Fibroblast of pulmonary artery (primary cell): ENCODE results near the gene CHST8.
A peak's percentile ranks its signal among the peaks of the same experiment; 100 is the strongest.

Source experiments
- DNase-seq: peaks from one replicate; pipeline ENCODE4 v3.0.0-alpha.2; 2010; ENCODE audit warnings: low read depth
- H3K4me3 ChIP-seq: replicated peaks from 2 replicates; pipeline ENCODE4 v1.5.1; 2011; ENCODE audit warnings: low read depth, mild to moderate bottlenecking, control low read depth, low read length, moderate library complexity
- TF ChIP-seq, protein P1 (sequence below): IDR thresholded peaks from 2 replicates; pipeline ENCODE4 v1.5.1; 2011; ENCODE audit warnings: mild to moderate bottlenecking, control low read depth, low read length, inconsistent platforms; ENCODE audit errors: missing control alignments

Gene CHST8

GRCh38 chr19:33796164-33796875, 174.6 kb downstream of the CHST8 start, which contains the start of gene KCTD15:
Gene KCTD15, plus strand, starts transcription at chr19:33796870. Its CDS starts 3,585 bp downstream, at chr19:33800455.
- H3K4me3 ChIP-seq: peak within 1 kb of the TSS; percentile 76
- TF ChIP-seq, protein P1, sequence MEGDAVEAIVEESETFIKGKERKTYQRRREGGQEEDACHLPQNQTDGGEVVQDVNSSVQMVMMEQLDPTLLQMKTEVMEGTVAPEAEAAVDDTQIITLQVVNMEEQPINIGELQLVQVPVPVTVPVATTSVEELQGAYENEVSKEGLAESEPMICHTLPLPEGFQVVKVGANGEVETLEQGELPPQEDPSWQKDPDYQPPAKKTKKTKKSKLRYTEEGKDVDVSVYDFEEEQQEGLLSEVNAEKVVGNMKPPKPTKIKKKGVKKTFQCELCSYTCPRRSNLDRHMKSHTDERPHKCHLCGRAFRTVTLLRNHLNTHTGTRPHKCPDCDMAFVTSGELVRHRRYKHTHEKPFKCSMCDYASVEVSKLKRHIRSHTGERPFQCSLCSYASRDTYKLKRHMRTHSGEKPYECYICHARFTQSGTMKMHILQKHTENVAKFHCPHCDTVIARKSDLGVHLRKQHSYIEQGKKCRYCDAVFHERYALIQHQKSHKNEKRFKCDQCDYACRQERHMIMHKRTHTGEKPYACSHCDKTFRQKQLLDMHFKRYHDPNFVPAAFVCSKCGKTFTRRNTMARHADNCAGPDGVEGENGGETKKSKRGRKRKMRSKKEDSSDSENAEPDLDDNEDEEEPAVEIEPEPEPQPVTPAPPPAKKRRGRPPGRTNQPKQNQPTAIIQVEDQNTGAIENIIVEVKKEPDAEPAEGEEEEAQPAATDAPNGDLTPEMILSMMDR: no peak
- DNase-seq: peak; percentile 58

- DNase-seq: peak; percentile 52
- TF ChIP-seq, protein P1: no peak
- H3K4me3 ChIP-seq: peak overlapping the region; percentile 76
Observed at GRCh38 chr19:33797802-33798671, 176.3 kb downstream of the CHST8 start.

GRCh38 chr19:33798681-33799111, 176.9 kb downstream of the CHST8 start:
- peak overlapping the region; percentile 76 for H3K4me3 ChIP-seq
- DNase-seq: peak; percentile 38
- TF ChIP-seq, protein P1: no peak

DNA sequence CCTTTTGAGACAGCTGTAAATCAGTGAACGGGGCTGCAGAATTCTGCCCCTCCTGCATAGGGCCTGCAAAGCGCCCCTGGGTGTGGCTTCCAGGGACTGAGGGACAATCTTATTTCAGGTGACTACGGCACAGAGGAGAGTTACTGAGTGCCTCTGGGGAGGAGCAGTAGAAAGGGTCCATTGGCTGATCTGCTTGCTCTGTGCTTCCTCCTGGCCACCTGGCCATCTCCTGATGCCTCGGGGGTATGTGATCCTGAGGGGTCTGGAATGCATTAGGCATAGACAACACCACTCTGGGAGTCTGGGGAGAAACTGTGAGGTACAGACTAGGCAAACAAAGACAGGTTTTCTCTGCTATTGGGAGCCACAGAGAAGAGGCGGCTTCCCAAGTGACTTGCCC, 177.7 kb downstream of the CHST8 start:
- H3K4me3 ChIP-seq: no peak overlapping the region
- TF ChIP-seq, protein P1: no peak
- no peak for DNase-seq

DNA sequence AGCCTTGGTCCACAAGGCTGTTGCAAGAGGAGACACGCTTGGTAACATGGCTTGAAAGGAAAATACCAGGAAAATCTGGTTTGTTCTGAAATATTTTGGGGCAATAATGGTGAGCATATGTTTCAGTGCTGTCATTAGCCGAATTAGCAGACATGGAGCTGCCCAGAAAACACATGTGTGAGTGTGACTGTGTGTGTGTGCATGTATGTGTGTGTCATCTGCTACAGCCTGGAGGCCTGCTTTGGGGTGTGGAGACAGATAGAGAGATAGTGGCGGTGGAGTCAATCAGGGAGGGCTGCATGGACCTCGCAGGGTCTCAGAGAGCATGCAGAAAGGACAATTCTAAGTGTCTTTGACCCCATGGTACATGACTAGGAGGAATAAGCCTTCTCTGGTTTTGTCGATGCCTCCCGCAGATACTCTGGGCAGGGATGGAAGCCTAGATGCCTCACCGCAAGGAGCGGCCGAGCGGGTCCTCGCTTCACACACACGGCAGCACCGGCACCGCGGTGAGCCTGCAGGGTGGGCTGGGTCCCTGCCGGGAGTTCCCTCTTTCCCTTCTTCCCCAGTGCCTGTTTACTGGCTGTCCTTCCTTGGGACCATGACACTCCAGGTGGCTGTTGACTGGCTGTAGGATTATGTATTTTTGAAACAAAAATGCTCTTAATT, 178.4 kb downstream of the CHST8 start:
- no peak overlapping the region for H3K4me3 ChIP-seq
- TF ChIP-seq, protein P1: no peak
- DNase-seq: no peak

DNA sequence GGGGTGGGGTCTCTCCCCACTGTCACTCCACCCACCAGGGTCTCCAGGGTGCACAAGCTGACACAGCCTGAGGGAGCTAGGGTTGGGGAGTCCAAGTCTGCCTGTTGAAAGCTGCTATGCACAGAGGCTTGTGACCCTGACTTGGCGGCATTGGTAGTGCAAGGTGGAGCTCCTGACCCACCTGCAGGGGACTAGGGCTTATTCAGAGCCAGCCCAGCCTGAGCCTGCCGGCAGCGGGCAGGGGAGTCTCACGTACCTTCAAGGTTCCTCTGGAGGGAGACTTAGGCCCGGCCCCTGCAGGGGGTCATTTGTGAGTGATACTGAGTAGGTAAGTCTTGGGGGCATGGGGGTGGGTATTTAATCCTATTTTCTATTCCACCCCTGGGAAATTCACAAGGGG, 179.7 kb downstream of the CHST8 start:
- TF ChIP-seq, protein P1: no peak
- no peak for DNase-seq
- H3K4me3 ChIP-seq: no peak overlapping the region
